ENCODE data around the gene ACOT12.
"Not testable (repeated sequence)": the region's sequence is repeated elsewhere in the genome, so short reads cannot be mapped to it uniquely, and the experiment has no call there.

Gene ACOT12

GRCh38 chr5:81354093-81354492 is 39.8 kb downstream of the ACOT12 start:
- in situ Hi-C loops (cut with MboI; ENCODE audit: low pct_unique_long_range_greater_than_20kb, low sequenced_read_pairs, unreplicated experiment), result no loop called here
- DNase-seq (ENCODE audit: low spot score), result no peak
- no peak for TF ChIP-seq CTCF (IDR thresholded peaks at IDR 0.05; ENCODE audit: extremely low read depth, insufficient read depth, missing control alignments)

DNA sequence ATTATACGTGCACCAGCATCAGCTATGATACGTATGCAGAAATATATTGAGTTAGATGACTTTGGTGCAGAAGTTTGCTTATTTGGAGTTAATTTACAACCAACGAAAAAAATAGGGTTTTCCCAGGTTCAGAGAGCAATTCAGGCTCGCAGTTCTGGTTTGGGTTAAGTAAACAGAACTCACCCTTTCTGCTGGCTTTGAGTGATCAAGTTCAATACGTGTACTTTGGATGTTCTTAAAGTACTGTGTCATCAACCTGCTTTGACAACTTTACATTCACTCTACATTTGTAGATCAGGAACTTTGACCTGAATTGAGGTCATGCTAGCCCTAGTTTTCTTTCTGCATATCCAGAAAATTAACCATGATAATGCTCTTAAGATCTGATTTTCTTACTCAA is 40.7 kb downstream of the ACOT12 start:
- in situ Hi-C loops (cut with MboI; ENCODE audit: low pct_unique_long_range_greater_than_20kb, low sequenced_read_pairs, unreplicated experiment), result no loop called here
- no peak for TF ChIP-seq CTCF (IDR thresholded peaks at IDR 0.05; ENCODE audit: extremely low read depth, insufficient read depth, missing control alignments)
- DNase-seq (ENCODE audit: low spot score), result no peak

DNA sequence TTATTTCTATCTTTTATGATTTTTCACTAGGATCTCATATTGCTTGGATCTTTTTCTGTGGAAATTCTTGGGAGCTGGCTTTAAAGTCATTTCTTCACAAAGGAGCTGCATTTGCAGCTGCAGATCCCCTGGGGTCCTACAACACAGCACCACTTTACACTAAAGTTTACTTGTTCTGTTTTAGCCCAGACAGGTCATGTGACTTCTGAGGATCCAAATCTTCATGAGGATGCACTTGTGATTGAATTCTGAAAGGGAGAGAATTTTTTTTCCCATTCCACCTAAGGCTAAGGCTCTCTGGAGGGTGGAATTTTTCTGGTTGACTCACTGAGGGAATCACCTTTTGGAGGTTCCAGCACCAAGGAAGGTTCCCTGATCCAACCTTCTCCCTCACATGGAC is 43.4 kb downstream of the ACOT12 start:
- no peak for TF ChIP-seq CTCF (IDR thresholded peaks at IDR 0.05; ENCODE audit: extremely low read depth, insufficient read depth, missing control alignments)
- no peak for DNase-seq (ENCODE audit: low spot score)
- in situ Hi-C loops (cut with MboI; ENCODE audit: low pct_unique_long_range_greater_than_20kb, low sequenced_read_pairs, unreplicated experiment), result no loop called here

GRCh38 chr5:81349161-81349560 is 44.8 kb downstream of the ACOT12 start:
- no peak for DNase-seq (ENCODE audit: low spot score)
- no peak for TF ChIP-seq CTCF (IDR thresholded peaks at IDR 0.05; ENCODE audit: extremely low read depth, insufficient read depth, missing control alignments)
- in situ Hi-C loops (cut with MboI; ENCODE audit: low pct_unique_long_range_greater_than_20kb, low sequenced_read_pairs, unreplicated experiment), result no loop called here

DNA sequence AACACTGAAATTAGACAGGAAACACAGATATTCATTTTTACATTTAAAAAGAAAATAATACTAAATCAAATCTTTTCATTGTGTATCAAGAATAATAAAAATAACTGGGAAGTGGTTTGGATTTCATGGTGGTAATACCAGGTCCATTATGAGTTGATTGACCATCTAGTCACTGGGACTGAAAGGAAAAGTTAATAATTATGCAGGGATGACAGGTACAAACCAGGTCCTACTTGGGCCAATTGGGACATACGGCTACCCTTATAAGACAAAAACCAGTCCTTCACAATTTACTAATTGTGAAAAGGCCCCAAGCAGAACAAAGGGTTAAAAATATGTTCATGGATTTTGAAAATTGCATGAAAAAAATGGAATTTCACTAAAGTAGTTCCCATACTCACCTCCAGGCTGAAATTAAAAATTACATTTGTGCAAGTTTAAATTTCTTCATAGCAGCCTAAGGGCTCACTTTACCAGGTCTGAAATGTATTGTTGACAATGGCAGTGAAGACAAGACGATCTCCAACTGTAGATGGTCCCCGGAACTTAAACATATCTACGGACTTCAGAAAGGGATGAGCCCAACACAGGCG is 48.4 kb downstream of the ACOT12 start:
- in situ Hi-C loops (cut with MboI; ENCODE audit: low pct_unique_long_range_greater_than_20kb, low sequenced_read_pairs, unreplicated experiment), result no loop called here
- DNase-seq (ENCODE audit: low spot score), result no peak
- TF ChIP-seq CTCF (IDR thresholded peaks at IDR 0.05; ENCODE audit: extremely low read depth, insufficient read depth, missing control alignments), result no peak

- in situ Hi-C loops (cut with MboI; ENCODE audit: low pct_unique_long_range_greater_than_20kb, low sequenced_read_pairs, unreplicated experiment), result no loop called here
- TF ChIP-seq CTCF (IDR thresholded peaks at IDR 0.05; ENCODE audit: extremely low read depth, insufficient read depth, missing control alignments), result no peak
- no peak for DNase-seq (ENCODE audit: low spot score)
Observed at GRCh38 chr5:81344736-81345135, 49.2 kb downstream of the ACOT12 start.

DNA sequence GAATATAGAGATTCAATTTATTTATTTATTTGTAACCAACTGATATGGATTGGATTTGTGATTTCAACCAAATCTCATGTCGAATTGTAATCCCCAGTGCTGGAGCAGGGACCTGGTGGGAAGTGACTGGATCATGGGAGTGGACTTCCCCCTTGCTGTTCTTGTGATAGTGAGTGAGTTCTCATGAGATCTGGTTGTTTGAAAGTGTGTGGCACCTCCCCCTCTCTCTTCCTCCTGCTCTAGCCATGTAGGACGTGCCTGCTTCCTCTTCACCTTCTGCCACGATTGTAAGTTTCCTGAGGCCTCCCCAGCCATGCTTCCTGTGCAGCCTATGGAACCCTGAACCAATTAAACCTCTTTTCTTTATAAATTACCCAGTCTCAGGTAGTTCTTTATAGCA is 55.7 kb downstream of the ACOT12 start:
- not testable (repeated sequence) for DNase-seq (ENCODE audit: low spot score)

More for the DNA sequence above, 55.7 kb downstream of the ACOT12 start:
- in situ Hi-C loops (cut with MboI; ENCODE audit: low pct_unique_long_range_greater_than_20kb, low sequenced_read_pairs, unreplicated experiment), result not testable (repeated sequence)

All from GM13977 (cell line).